22Rv1 (cell line): ENCODE data around the gene CUEDC1.

Experiments used
- H3K27ac ChIP-seq: fragments of 450-650 bp; 2 replicates; pipeline ENCODE4 v1.5.1; 2017
- ZFX ChIP-seq: fragments of 450-650 bp; IDR thresholded peaks from 2 replicates; pipeline ENCODE4 v1.6.1; 2017; ENCODE audit warnings: antibody characterized with exemption, borderline replicate concordance
- TF ChIP-seq, protein P1 (sequence below): fragments of 450-650 bp; IDR thresholded peaks from 2 replicates; pipeline ENCODE4 v1.5.1; 2017; ENCODE audit warnings: mild to moderate bottlenecking

Gene CUEDC1

DNA sequence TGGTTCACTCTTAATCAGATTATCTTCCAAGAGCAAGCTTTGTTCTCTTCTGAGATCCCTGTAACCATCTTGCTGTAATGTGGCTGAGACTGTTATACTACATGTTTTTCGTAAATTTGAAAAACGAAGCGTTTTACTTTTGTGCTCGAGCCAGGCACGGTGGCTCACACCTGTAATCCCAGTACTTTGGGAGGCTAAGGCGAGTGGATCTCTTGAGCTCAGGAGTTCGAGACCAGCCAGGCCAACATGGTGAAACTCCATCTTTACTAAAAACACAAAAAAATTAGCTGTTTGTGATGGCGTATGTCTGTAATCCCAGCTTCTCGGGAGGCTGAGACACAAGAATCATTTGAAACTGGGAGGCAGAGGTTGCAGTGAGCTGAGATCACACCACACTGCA lies 7.8 kb downstream of the CUEDC1 start:
- TF ChIP-seq ZFX = no peak
- TF ChIP-seq, protein P1, sequence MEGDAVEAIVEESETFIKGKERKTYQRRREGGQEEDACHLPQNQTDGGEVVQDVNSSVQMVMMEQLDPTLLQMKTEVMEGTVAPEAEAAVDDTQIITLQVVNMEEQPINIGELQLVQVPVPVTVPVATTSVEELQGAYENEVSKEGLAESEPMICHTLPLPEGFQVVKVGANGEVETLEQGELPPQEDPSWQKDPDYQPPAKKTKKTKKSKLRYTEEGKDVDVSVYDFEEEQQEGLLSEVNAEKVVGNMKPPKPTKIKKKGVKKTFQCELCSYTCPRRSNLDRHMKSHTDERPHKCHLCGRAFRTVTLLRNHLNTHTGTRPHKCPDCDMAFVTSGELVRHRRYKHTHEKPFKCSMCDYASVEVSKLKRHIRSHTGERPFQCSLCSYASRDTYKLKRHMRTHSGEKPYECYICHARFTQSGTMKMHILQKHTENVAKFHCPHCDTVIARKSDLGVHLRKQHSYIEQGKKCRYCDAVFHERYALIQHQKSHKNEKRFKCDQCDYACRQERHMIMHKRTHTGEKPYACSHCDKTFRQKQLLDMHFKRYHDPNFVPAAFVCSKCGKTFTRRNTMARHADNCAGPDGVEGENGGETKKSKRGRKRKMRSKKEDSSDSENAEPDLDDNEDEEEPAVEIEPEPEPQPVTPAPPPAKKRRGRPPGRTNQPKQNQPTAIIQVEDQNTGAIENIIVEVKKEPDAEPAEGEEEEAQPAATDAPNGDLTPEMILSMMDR = no peak
- no peak overlapping the region for H3K27ac ChIP-seq

DNA sequence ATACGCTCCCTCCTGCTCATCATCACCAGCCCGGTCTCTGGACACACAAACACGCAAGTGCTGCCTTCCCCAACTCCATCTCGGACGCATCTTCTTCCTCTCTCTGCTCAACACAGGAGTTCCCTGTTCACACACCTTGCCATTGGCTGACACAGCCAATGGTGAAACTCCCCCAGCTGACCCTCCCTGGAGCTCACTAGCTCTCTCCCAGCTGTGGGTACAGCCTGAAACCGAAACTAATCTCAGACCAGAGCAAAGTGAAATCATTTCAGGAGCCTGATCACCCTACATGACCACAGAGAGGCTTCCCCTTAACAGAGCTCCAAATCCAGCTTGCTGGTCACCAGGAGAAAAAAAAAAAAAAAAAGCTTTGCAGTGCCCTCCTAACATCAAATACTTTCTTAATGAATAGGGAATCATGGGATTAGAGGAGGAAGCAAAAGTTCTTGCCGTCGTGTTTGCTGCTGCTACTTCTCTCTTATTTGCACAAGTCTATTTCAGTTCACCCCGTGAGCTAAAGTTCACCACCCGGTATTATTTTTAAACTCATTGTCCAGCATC lies 8.3 kb downstream of the CUEDC1 start:
- TF ChIP-seq, protein P1 = no peak
- TF ChIP-seq ZFX = no peak
- H3K27ac ChIP-seq = no peak overlapping the region

DNA sequence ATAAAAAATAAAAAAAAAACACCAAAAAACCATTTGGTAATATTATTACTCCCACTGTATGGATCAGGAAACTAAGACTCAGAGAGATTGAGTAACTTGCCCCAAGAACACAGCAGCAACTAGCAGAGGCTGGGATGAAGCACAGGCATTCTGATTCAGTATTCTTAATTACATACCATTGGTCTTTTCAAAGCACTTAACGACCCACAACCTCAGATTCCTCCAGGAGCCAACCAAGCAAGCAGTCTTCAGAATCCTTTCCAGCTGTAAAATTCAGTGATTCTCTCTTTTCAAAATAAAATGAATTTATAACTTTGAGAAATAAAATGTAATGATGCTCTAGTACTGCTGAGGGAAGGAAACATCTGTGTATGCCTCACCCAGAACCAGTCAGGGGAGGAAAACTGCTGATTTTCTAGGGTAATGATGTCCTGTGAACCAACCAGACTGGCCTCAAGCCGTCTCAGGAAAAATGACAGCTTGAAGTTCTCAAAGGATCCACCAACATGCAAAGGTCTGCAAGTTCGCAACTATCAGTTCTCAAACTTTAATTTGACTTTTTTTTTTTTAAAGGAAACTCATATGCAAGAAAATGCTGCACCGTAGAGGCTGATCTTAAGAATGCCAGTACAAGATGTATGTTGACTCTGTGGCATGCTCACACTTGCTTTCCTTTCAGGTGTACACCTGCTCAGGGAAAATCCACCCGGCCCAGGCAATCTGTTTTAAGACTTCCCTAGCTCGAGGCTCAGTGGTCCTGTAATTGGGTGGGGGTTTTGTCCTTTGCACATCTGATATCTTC lies 9.0 kb downstream of the CUEDC1 start:
- TF ChIP-seq, protein P1 = no peak
- TF ChIP-seq ZFX = no peak

DNA sequence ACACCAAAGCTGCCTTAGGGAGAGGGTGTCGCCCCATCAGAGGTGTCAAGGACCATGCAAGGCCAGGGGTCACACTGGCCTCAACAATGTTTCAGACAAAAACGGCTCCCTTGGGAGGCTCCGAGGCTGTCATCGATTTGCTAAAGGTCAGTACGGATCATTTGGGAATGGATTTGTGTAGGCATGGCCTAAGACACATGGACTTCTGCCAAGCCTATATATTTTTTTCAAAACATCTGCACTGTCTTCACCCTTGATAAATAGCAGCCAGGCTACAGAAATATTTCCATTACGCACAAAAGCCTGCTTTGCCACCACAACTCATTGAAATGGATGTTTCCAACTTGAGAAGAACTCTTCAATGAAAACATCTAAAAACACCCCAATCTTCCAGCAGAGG lies 10.3 kb downstream of the CUEDC1 start:
- no peak for TF ChIP-seq ZFX
- TF ChIP-seq, protein P1 = no peak
- H3K27ac ChIP-seq = no peak overlapping the region

More for the DNA sequence above, 9.0 kb downstream of the CUEDC1 start:
- H3K27ac ChIP-seq = no peak overlapping the region

DNA sequence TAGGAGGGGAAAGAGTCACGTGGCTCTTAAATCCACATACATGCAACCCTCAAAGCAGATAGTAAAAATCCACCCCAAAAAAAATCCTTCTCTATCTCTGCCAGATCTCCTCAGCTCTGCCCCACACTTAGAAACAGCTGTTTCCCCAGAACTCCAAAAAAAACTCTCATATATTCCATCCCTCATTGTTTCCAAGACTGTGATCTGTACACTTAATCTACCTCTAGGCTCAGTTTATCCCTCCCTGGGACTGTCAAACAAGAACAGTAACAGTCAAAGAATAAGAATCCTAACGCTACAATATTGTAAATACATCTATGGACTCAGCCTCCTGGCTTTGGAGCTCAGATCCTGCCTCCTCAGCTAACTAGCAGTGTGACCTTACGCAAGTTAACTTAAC lies 11.6 kb downstream of the CUEDC1 start:
- TF ChIP-seq ZFX = no peak
- TF ChIP-seq, protein P1 = no peak
- no peak overlapping the region for H3K27ac ChIP-seq

DNA sequence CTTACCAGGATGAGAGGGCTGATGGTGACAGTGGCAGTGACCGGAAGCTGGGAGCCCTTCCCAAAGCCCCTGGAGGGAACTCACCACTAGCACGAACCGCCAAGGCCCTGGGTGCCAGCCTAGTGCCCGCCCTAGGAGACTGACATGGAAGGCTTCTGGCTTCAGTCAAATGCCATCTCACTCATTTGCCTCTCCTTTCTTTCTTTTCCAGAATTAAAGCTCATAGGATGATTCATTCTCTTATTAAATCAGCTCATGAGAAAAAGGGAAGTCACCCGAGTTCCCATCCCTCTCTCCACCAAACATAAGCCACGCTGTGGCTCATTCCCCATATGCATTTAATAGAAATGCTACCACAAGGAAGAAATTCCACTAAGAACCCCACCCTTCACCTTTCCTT lies 12.1 kb downstream of the CUEDC1 start:
- no peak for TF ChIP-seq ZFX
- TF ChIP-seq, protein P1 = no peak
- no peak overlapping the region for H3K27ac ChIP-seq
